Esophagus muscularis mucosa (tissue), 3 donors: ENCODE measurements around the gene TNK2.

ENCODE experiments used
- POLR2A ChIP-seq: fragments of 450-650 bp; IDR thresholded peaks from one replicate; pipeline ENCODE4 v1.6.1; 2017; ENCODE audit warnings: antibody characterized with exemption, moderate library complexity, mild to moderate bottlenecking, low read depth
- POLR2AphosphoS5 ChIP-seq, 2 donors: sonication (generic); formaldehyde crosslinking; IDR thresholded peaks; one replicate each; pipeline ENCODE4 v1.6.1; 2017; ENCODE audit warnings: antibody characterized with exemption in 2 of 2
- TF ChIP-seq, protein P1 (sequence below), 3 experiments: fragments of 200-600 bp in 2 of 3; fragments of 450-650 bp in 1 of 3; sonication (generic) in 2 of 3; IDR thresholded peaks; one replicate each; pipeline ENCODE4 v1.5.1; 2017 to 2019; ENCODE audit warnings: antibody characterized with exemption in 3 of 3, mild to moderate bottlenecking in 2 of 3, moderate library complexity in 1 of 3

DNA sequence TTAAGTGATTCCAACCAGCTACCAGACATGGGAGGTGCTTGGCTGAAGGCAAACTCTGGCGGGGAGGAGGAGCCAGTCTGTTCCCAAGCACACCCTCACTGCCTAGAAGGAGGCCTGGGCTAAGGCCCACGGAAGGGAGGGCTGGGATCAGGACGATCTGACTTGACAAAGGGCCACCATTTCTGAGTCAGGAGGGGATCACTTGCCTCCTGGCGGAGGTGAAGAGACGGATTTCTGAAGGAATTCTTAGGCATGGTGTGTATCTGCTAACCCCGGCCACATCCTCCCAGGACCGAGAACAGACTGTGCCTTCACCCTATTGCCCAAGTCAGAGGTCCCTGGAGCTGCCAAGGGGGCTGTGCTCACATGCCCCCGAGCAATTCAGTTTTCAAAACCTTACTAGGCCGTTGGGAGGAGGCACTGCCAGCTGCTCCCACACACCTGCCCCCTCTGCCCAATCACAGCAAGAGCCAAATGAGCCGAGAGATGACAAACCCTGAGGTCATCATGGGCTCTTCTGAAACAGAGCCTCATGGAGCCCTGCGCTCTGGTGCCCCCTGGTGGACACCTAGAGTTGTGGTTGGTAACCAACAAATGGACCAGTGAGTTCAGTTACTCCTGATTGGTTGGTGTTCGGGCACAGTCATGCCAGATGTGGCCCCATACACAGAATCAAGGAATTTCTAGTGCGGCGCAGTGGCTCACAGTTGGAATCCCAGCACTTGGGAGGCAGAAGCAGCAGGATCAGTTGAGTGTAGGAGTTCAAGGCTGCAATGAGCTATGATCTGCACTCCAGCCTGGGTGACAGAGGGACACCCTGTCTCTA is 6.5 kb upstream of the TNK2 start:
- TF ChIP-seq, protein P1, sequence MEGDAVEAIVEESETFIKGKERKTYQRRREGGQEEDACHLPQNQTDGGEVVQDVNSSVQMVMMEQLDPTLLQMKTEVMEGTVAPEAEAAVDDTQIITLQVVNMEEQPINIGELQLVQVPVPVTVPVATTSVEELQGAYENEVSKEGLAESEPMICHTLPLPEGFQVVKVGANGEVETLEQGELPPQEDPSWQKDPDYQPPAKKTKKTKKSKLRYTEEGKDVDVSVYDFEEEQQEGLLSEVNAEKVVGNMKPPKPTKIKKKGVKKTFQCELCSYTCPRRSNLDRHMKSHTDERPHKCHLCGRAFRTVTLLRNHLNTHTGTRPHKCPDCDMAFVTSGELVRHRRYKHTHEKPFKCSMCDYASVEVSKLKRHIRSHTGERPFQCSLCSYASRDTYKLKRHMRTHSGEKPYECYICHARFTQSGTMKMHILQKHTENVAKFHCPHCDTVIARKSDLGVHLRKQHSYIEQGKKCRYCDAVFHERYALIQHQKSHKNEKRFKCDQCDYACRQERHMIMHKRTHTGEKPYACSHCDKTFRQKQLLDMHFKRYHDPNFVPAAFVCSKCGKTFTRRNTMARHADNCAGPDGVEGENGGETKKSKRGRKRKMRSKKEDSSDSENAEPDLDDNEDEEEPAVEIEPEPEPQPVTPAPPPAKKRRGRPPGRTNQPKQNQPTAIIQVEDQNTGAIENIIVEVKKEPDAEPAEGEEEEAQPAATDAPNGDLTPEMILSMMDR (IDR thresholded peaks at IDR 0.05) = peak; percentile 95 to 96 (median 95)
- TF ChIP-seq POLR2AphosphoS5 (IDR thresholded peaks at IDR 0.05) (peak; percentile 62 to 76), POLR2A (no peak)
